LNCAP (cell line): Measurements from ENCODE around the gene GJB4.

Source experiments
- CTCF ChIP-seq: fragments of 450-650 bp; IDR thresholded peaks from 2 replicates; pipeline ENCODE4 v1.5.1; 2017; ENCODE audit warnings: mild to moderate bottlenecking

The GJB4 gene

DNA sequence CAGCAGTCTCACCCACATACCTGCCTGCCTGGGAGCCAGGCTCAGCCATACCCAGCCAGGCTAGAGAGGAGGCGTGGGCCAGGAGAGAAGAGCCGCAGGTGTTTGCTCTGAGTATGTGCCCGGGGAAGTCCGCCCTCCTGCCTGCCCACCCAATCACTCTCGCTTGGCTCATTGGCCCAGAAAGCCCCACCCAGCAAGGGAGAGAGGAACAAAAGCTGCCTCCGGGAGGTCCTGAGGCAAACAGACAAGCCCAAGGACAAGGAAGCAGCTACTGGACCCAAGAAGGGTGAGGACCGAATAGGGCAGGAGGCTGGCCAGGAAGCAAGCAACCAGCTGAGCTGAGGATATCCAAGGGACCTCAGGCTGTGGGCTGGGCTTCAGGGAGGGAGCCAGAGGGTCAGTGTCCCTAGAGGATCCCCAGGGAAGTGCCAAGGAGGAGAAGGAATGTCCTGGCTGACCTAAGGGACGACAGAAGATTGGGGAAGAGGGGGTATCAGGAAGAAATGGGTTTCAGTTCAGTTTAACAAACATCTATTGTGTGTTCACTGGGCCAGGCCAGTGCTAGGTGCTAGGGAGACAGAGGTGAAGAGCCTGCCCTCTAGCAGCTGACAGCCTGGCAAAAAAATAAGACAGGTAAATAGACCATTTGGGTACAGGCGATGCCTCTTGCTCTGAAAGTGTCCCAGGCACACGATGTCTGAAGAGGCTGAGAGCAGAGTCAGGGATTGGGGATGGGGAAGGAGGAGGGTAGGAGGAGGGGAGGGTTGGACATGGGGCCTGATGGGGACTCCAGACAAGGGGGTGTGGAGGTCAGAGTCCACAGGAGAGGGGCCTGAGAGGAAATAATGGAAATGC lies at the start of gene GJB4:
GJB4 (plus strand) TSS at position 238 of the 855 bp plus-strand sequence. CDS start 1,515 bp downstream, outside the sequence.
- TF ChIP-seq CTCF = no peak

DNA sequence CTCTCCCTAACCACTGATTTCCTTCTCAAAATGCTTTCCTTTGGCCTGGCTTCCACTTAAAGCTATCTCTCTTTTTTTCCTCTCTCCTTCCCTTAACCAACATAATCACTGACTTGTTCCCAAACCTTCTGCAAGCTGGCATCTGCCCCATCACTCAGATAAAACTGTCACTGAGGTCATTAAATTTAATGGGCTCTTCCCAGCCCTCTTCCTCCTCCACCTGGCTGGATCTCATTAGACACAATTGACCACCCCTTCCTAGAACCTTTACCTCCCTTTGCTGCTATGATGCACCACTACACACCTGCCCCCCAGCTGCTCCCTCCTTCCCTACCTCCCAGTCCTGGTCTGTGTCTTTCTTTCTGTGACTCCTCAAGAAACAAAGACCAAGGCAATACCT lies 48.7 kb upstream of the GJB4 start:
- no peak for TF ChIP-seq CTCF

DNA sequence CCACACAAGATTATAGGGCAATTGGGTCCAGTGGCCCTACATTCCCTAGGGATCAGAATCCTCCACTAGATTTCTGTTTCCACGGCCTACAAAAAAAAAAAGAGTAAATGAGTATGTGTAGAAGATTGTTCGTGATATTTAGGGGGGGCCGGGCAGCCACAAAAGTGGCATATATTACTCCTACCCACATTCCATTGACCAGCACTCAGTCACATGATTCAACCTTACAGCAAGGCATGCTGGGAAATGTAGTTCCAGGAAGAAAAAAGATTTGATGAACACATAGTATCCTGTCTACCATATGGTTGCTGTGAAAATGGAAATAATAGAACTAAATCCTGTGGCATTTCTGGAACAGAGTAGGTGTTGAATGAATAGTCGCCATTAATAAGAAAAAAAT lies 48.1 kb upstream of the GJB4 start:
- no peak for TF ChIP-seq CTCF

DNA sequence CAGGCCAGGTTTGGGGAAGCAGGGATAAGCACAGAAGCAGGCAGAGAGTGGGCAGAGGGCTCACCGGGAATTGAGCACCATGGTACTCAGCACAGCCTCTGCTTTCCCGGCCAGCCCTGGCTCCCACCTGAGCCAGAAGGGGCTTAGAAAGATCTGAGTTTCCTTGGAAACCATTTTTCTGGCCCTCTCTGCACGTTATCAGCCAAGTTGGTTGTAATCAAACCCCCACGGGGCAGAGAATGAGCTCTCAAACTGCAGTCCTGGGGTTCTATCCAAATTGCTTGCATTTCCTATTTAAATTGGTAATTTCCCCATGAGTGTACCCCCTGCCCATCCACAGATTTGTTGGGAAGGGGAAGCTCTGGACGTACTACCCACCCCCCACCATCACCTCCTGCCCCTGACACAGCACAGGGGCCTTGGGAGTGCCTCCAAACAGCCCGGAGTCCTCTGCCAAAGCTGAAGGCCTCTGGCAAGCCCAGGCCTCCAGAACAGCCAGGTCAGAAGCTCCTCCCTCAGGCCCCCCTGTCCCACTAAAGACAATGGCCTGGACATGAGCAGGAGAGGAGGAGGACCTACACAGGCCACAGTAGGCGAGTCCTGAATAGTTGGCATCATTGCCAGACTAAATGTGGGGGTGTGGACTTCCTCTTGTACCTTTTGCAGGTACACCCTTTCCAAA lies 47.4 kb upstream of the GJB4 start:
- TF ChIP-seq CTCF = no peak

DNA sequence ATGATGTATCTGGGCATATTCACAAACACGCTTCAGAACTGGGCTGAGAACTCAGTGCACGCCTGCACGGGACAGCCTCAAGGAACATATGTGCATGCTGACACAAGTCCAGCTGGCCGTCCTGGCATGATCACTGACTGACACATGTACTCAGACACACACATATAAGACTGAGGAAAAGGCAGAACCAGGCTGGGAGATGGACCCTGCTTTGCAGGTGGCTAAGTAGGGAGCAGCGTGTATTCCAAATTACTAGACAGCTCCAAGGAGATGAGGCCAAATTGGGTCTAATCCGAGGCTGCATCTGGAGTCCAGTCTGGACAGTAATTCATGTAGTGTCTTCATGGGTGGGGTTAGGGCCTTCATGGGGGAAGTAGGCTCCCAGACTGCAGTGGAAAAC lies 46.1 kb upstream of the GJB4 start:
- no peak for TF ChIP-seq CTCF

DNA sequence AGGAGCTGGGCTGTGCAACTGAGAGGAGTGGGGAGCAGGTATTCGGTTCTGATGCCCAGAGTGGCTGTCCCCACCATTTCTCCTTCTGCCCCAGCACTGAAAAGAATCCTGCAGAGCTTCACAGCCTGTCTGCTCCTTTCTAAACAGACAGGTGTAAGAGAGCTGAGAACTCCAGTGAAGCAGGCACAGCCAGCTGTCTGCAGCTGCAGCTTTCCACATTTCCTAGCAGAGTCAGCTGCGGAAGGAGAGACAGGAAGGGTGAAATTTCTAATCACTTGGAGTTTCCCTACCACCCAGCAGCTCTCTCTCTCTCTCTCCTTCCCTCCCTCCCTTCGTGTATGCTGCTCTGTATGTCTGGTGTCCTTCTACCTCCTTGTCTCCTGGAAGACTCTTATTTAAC lies 45.2 kb upstream of the GJB4 start:
- no peak for TF ChIP-seq CTCF

DNA sequence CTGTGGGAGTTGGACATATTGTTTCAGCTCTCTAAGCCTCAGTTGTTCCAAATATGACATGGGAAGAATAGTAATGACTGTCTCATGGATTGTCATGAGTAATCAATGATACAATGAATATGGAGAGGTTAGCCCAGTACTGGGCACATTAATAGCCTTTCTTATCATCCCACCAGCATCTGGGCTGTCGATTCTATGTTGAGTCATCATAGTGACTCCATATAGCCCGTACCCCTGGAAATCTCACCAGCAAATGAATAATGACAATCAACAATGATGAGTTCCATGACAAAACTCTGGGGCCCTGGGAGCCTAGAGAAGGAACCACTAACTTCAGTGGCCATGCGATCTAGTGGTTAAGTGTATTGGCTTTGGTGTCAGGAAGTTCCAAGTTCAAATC lies 44.4 kb upstream of the GJB4 start:
- TF ChIP-seq CTCF = no peak
